Natural killer cell (primary cell): ENCODE data around the gene CLCN5. TPM values are rescaled to one million over a fixed set of nuclear protein-coding genes. Genes with fewer than 3 reads are reported as not detected.

Source experiments
- ATAC-seq, 3 donors: fragments of 150-1000 bp in 2 of 3; fragments of 200-7000 bp in 1 of 3; cut with Tn5 transposase; 1 replicate in 1 of 3; 2 replicates in 2 of 3; pipeline ENCODE4 v1.10.0; 2021; ENCODE audit warnings: mild to moderate bottlenecking in 2 of 3, moderate library complexity in 2 of 3
- DNase-seq, 2 donors: peaks; one replicate each; pipeline versions ENCODE4 v3.0.0 to v3.0.0-alpha.2; 2013 to 2021; ENCODE audit warnings: mixed read lengths in 1 of 2
- H3K27ac ChIP-seq: one replicate; pipeline ENCODE4 v1.5.1; 2013; ENCODE audit warnings: mild to moderate bottlenecking, low read length
- H3K27me3 ChIP-seq: one replicate; pipeline ENCODE4 v1.6.1; 2013; ENCODE audit warnings: low read length; ENCODE audit not compliant: control insufficient read depth, insufficient read depth
- H3K36me3 ChIP-seq: one replicate; pipeline ENCODE4 v1.6.1; 2013; ENCODE audit warnings: low read length; ENCODE audit not compliant: control insufficient read depth, insufficient read depth
- H3K4me1 ChIP-seq: one replicate; pipeline ENCODE4 v1.6.1; 2013; ENCODE audit warnings: low read length; ENCODE audit not compliant: control insufficient read depth, insufficient read depth
- H3K4me3 ChIP-seq: one replicate; pipeline ENCODE4 v1.5.1; 2013; ENCODE audit warnings: low read length
- H3K9me3 ChIP-seq: one replicate; pipeline ENCODE4 v1.6.1; 2013; ENCODE audit warnings: low read length; ENCODE audit not compliant: control insufficient read depth, insufficient read depth
- H3K27ac Mint-ChIP-seq, 2 donors: one replicate each; pipeline ENCODE4 v1.8.0; 2022; ENCODE audit warnings: mild to moderate bottlenecking in 2 of 2, mixed read lengths in 2 of 2, moderate library complexity in 1 of 2
- H3K27me3 Mint-ChIP-seq, 2 donors: one replicate each; pipeline ENCODE4 v1.8.0; 2022; ENCODE audit warnings: low read depth in 2 of 2, mixed read lengths in 2 of 2
- H3K36me3 Mint-ChIP-seq: one replicate; pipeline ENCODE4 v1.8.0; 2022; ENCODE audit warnings: mixed read lengths
- H3K4me1 Mint-ChIP-seq, 2 donors: one replicate each; pipeline ENCODE4 v1.8.0; 2022; ENCODE audit warnings: mixed read lengths in 2 of 2
- H3K4me3 Mint-ChIP-seq: one replicate; pipeline ENCODE4 v1.8.0; 2022; ENCODE audit warnings: mild to moderate bottlenecking, moderate library complexity, mixed read lengths
- H3K9me3 Mint-ChIP-seq, 2 donors: one replicate each; pipeline ENCODE4 v1.8.0; 2022; ENCODE audit warnings: mixed read lengths in 2 of 2
- CTCF ChIP-seq: fragments of 200-600 bp; IDR thresholded peaks from one replicate; pipeline ENCODE4 v1.8.0; 2022; ENCODE audit warnings: antibody characterized with exemption
- WGBS: methylation state at CpG from one replicate; pipeline ENCODE4 v1.1.7; 2013; ENCODE audit warnings: missing lambda C conversion rate; ENCODE audit not compliant: insufficient coverage; 5-methylcytosine and 5-hydroxymethylcytosine counted together
- intact Hi-C: fragments of 100-400 bp; cut with micrococcal nuclease; formaldehyde crosslinking; loops from one replicate; pipeline ENCODE4 v1.14.2; 2022
- total RNA-seq, 4 donors: library from RNA; stranded (reverse); fragments of 120-200 nt in 1 of 4; gene quantifications; one replicate each; pipeline versions ENCODE4 v1.2.3 to v1.2.4, GENCODE V29; 2013 to 2022

Gene CLCN5
- total RNA-seq, 3 donors from 2014 or later (not counting 1 experiment from before 2014, with no cell fraction given) = 2.5 to 4.5 (median 4.0) TPM

- Histone ChIP-seq H3K36me3 (no peaks in the 10 kb centered on the region), H3K4me3 (no peak overlapping the region), H3K9me3 (no peaks in the 10 kb centered on the region), H3K27ac (no peak overlapping the region), H3K4me1 (no peaks in the 10 kb centered on the region), H3K27me3 (no peaks in the 10 kb centered on the region)
- TF ChIP-seq CTCF = no peak
- WGBS = 100% methylated on average over 1 of the region's 2 CpGs
- H3K4me3 Mint-ChIP-seq = no peak overlapping the region
- intact Hi-C loops = no loop called here
- H3K36me3 Mint-ChIP-seq = no peaks in the 10 kb centered on the region
- H3K4me1 Mint-ChIP-seq = no peaks in the 10 kb centered on the region
- no peak overlapping the region for H3K27ac Mint-ChIP-seq
- no peak for ATAC-seq
- H3K27me3 Mint-ChIP-seq = no peaks in the 10 kb centered on the region
- H3K9me3 Mint-ChIP-seq = no peaks in the 10 kb centered on the region
- DNase-seq = no peak
These were observed 48.3 kb downstream of the CLCN5 start for GRCh38 chrX:49970674-49971073.

- no peaks in the 10 kb centered on the region for H3K27me3 ChIP-seq
- DNase-seq = no peak
- ATAC-seq = no peak
- no peaks in the 10 kb centered on the region for H3K9me3 ChIP-seq
- H3K4me1 ChIP-seq = no peaks in the 10 kb centered on the region
- no peak overlapping the region for H3K4me3 ChIP-seq
- Mint-ChIP-seq H3K4me1 (no peaks in the 10 kb centered on the region), H3K27ac (no peak overlapping the region), H3K36me3 (no peaks in the 10 kb centered on the region), H3K27me3 (no peaks in the 10 kb centered on the region), H3K4me3 (no peak overlapping the region), H3K9me3 (no peaks in the 10 kb centered on the region)
- no peaks in the 10 kb centered on the region for H3K36me3 ChIP-seq
- intact Hi-C loops = no loop called here
- no peak for TF ChIP-seq CTCF
- H3K27ac ChIP-seq = no peak overlapping the region
- 100% methylated on average over 1 of the region's 5 CpGs for WGBS
These were observed 50.0 kb downstream of the CLCN5 start for GRCh38 chrX:49972328-49972860.

- H3K4me3 Mint-ChIP-seq = no peak overlapping the region
- no peak for TF ChIP-seq CTCF
- H3K27ac Mint-ChIP-seq = no peak overlapping the region
- Histone ChIP-seq H3K36me3 (no peaks in the 10 kb centered on the region), H3K4me1 (no peaks in the 10 kb centered on the region), H3K27me3 (no peaks in the 10 kb centered on the region), H3K4me3 (no peak overlapping the region), H3K9me3 (no peaks in the 10 kb centered on the region), H3K27ac (no peak overlapping the region)
- H3K9me3 Mint-ChIP-seq = no peaks in the 10 kb centered on the region
- H3K4me1 Mint-ChIP-seq = no peaks in the 10 kb centered on the region
- intact Hi-C loops = no loop called here
- no peaks in the 10 kb centered on the region for H3K36me3 Mint-ChIP-seq
- DNase-seq = no peak
- H3K27me3 Mint-ChIP-seq = no peaks in the 10 kb centered on the region
- ATAC-seq = no peak
- WGBS = 92% methylated on average over 3 of the region's 4 CpGs
These were observed 54.3 kb downstream of the CLCN5 start for GRCh38 chrX:49976682-49977197.
